Muscle layer of colon (tissue), 2 donors: ENCODE data around the gene CRACDL.

Experiments
- H3K27ac ChIP-seq: one replicate; pipeline ENCODE4 v1.7.0; 2013; ENCODE audit warnings: low read depth, mild to moderate bottlenecking, low read length, moderate library complexity
- H3K27me3 ChIP-seq, 2 donors: one replicate each; pipeline ENCODE4 v1.7.0; 2013; ENCODE audit warnings: low read length in 2 of 2, mild to moderate bottlenecking in 2 of 2; ENCODE audit not compliant: insufficient read depth in 2 of 2, control insufficient read depth in 1 of 2
- H3K36me3 ChIP-seq: one replicate; pipeline ENCODE4 v1.7.0; 2013; ENCODE audit warnings: mild to moderate bottlenecking, low read length; ENCODE audit not compliant: insufficient read depth
- H3K4me1 ChIP-seq: one replicate; pipeline ENCODE4 v1.7.0; 2013; ENCODE audit warnings: mild to moderate bottlenecking, low read length; ENCODE audit not compliant: insufficient read depth
- H3K4me3 ChIP-seq, 2 donors: one replicate each; pipeline ENCODE4 v1.7.0; 2013; ENCODE audit warnings: low read length in 2 of 2, low read depth in 1 of 2, mild to moderate bottlenecking in 1 of 2, moderate library complexity in 1 of 2
- H3K9ac ChIP-seq: one replicate; pipeline ENCODE4 v1.7.0; 2013; ENCODE audit warnings: low read length
- H3K9me3 ChIP-seq: one replicate; pipeline ENCODE4 v1.7.0; 2013; ENCODE audit warnings: mild to moderate bottlenecking, low read length
- donor health status: abdominal sarcoma.
- donor health status: Adenocarcinoma of cecum.

Gene CRACDL

DNA sequence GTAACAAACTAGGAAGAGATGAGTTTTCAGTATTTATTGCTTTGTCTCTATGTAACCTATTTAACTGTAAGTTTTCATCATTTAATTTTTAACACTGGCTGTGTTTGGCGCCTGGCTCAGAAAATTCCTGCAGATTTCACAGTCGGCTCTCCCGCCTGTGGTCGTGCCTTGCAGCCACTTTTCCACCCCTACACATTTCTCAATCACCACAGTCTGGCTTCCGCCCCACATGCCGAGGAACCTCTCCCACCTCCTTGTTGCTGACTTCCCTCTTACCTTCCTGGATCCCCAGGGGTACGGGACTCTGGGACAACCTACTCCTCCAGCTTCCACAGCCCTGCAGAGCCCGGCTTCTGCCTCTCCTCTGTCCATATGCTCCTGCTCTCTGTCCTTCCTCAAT lies 163.5 kb downstream of the CRACDL start:
- no peaks in the 10 kb centered on the region for H3K36me3 ChIP-seq
- H3K27me3 ChIP-seq: no peaks in the 10 kb centered on the region
- H3K4me1 ChIP-seq: no peaks in the 10 kb centered on the region
- no peak overlapping the region for H3K27ac ChIP-seq
- H3K4me3 ChIP-seq: no peak overlapping the region
- H3K9me3 ChIP-seq: no peaks in the 10 kb centered on the region
- no peak overlapping the region for H3K9ac ChIP-seq

DNA sequence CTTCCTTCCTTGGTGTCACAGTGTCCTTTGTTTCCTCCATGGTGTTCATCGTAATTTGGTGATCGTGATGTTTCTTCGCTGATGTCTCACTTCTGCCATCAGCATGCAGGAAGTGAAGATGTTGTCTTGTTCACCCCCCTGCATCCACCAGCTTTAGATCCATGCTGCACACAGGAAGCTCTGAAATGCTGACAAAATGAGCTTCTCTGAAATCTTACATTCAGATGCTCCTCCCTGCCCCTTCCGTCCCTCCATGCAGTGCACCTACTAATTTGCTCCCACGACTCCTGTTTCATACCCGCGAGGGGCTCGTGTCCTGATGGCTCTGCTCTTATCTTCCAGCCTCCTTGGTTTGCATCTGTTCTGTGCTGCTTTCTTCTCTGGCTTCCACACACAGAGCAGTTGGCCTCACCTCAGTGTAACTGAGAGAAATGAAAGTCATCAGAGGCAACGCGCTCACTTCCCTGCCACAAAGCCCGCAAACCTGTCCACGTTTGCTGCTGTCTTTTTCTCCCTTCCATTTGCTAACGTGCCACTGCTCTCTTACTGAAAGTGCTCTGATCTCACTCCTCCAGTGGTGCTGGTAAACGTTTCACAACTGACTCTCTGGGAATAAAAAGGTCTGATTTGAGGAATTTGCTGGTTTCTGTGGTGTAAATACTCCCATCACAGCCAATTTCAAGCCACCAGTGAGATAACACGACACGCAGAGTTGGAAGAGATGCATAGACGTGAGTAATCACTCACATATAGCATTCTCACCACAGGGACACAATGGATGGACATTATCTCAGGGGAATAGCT lies 164.1 kb downstream of the CRACDL start:
- Histone ChIP-seq H3K9ac (no peak overlapping the region), H3K4me1 (no peaks in the 10 kb centered on the region), H3K27me3 (no peaks in the 10 kb centered on the region), H3K36me3 (no peaks in the 10 kb centered on the region), H3K4me3 (no peak overlapping the region), H3K27ac (no peak overlapping the region), H3K9me3 (no peaks in the 10 kb centered on the region)

DNA sequence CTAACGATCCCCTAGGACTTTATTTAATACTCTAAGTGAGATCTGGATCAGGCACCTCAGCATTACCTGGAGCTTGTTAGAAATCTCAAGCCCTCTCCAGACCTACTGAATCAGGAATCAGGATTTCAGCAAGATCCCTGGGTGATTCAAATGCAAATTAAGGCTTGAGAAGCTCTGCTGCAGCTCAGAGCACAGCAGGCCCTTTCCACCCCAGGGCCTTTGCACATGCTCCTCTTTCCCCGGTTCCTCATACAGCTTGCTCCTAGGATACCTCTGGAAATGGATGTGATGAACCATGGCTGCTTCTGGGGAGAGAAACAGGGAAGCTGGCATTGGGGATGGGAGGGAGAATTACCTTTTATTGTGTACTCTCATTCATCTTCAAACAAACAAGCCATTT lies 164.8 kb downstream of the CRACDL start:
- no peak overlapping the region for H3K27ac ChIP-seq
- H3K9me3 ChIP-seq: no peaks in the 10 kb centered on the region
- no peak overlapping the region for H3K9ac ChIP-seq
- H3K4me1 ChIP-seq: no peaks in the 10 kb centered on the region
- no peaks in the 10 kb centered on the region for H3K27me3 ChIP-seq
- H3K4me3 ChIP-seq: no peak overlapping the region
- H3K36me3 ChIP-seq: no peaks in the 10 kb centered on the region

DNA sequence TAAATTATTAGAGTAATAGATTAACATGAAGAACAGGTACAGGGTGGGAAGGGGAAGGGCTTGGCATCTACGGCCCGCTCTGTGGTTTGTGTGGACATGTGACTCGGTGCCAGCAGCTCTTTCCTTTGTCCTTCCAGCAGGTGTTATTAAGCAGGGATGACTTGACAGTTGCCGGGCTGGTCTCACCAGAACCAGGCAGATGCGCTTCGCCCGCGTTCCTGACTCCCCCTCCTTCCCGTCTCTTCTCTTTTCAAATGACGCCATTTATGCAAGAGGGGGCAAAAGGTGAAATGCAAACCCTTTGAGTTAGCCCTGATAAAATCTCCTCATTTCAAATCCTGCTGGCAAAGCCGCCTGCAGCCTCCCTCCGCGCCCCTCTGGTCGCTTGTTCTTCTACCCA lies 166.2 kb downstream of the CRACDL start:
- H3K4me3 ChIP-seq: no peak overlapping the region
- H3K27ac ChIP-seq: no peak overlapping the region
- H3K36me3 ChIP-seq: no peaks in the 10 kb centered on the region
- H3K4me1 ChIP-seq: no peaks in the 10 kb centered on the region
- no peaks in the 10 kb centered on the region for H3K27me3 ChIP-seq
- H3K9me3 ChIP-seq: no peaks in the 10 kb centered on the region
- no peak overlapping the region for H3K9ac ChIP-seq

DNA sequence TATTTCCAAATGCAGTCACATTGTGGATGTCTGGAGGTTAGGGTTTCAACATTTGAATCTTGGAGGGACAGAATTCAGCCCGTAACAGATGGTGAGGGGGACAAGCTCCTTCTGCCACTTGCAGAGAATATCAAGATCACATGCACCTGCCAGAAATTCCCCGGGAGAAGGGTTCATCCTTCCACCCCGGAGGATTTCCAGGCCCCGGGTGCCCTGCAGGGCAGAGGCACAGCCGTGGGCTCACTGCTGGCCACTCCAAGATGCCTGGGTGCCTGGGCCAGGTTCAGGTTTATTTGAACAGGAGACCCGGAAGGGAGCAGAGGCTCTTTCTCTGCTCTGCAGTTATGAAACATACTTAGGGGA lies 166.9 kb downstream of the CRACDL start:
- Histone ChIP-seq H3K36me3 (no peaks in the 10 kb centered on the region), H3K27ac (no peak overlapping the region), H3K4me1 (no peaks in the 10 kb centered on the region), H3K27me3 (no peaks in the 10 kb centered on the region), H3K9ac (no peak overlapping the region), H3K4me3 (no peak overlapping the region), H3K9me3 (no peaks in the 10 kb centered on the region)

DNA sequence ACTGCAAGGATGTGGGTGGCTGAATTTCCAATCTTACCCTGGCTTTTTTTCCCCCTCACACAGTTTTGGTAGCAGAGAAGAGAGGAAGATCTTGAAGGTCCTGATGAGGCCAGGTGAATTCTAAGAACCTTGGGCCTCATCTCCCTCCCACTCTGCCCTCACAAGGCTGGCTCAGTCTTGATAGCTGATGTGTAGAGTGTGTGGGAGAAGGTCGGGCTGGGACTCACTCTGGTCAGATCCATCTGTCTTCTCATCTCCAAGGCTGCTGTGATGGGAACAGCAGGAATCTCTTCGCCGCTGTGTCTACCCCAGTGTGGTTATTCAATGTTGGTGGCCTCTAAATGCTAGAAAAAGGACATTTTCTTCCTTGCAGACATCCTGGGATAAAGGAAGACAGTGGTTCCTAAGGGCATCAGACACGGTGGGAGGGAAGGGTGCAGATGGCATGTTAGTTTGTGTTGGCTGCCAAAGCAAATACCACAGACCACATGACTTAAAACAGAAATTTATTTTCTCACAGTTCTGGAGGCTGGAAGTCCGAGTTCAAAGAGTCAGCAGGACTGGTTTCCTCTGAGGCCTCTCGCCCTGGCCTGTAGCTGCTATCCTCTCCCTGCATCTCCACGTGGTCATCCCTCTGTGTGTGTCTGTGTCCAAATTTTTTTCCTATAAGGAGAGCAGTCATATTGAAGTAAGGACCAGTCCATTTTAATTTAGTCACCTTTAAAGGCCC lies 167.5 kb downstream of the CRACDL start:
- Histone ChIP-seq H3K9ac (no peak overlapping the region), H3K36me3 (no peaks in the 10 kb centered on the region), H3K27me3 (no peaks in the 10 kb centered on the region), H3K4me3 (no peak overlapping the region), H3K9me3 (no peaks in the 10 kb centered on the region), H3K27ac (no peak overlapping the region), H3K4me1 (no peaks in the 10 kb centered on the region)

DNA sequence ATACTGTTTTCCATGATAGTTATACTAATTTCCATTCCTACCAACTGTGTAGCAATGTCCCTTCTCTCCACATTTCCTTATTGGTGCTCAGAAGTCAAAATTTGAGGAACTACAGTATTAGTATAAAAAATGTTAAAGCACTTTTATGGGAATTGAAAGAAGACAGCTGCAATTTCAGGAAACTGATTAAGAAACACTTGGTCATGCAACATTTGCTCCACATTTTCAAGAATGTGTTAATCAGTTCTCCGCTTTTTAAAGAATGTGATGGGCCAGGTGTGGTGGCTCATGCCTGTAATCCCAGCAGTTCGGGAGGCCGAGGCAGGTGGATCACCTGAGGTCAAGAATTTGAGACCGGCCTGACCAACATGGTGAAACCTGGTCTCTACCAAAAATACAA lies 171.5 kb downstream of the CRACDL start:
- H3K4me3 ChIP-seq: no peak overlapping the region
- no peaks in the 10 kb centered on the region for H3K36me3 ChIP-seq
- no peaks in the 10 kb centered on the region for H3K9me3 ChIP-seq
- H3K27me3 ChIP-seq: no peaks in the 10 kb centered on the region
- H3K27ac ChIP-seq: no peak overlapping the region
- H3K9ac ChIP-seq: no peak overlapping the region
- no peaks in the 10 kb centered on the region for H3K4me1 ChIP-seq

DNA sequence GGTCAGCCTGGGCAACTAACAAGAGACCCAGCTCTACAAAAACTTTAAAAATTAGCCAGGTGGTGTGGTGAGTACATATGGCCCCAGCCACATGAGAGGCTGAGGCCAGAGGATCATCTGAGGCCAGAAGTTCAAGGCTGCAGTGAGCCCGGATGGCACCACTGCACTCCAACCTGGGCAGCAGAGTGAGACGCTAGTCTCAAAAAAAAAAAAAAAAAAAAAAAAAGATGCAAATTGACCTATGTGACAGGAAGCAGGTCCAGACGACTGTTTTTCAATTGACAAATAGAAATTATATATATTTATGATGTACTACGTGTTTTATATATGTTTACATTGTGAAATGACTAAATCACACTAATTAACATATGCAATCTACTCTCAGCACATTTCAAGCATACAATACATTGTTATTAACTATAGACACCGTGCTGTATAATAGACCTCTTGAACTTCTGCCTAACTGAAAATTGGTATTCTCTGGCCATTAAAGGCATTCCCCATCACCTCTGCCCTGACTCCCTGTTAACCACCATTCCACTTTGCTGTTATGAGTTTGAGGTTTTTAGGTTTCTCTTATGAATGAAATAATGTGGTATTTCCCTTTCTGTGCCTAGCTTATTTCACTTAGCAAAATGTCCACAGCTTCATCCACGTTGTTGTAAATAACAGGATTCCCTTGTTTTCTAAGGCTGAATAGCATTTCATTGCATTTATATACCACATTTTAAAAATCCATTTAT lies 172.6 kb downstream of the CRACDL start:
- Histone ChIP-seq H3K4me3 (no peak overlapping the region), H3K9me3 (no peaks in the 10 kb centered on the region), H3K9ac (no peak overlapping the region), H3K27me3 (no peaks in the 10 kb centered on the region), H3K27ac (no peak overlapping the region), H3K36me3 (no peaks in the 10 kb centered on the region), H3K4me1 (no peaks in the 10 kb centered on the region)

DNA sequence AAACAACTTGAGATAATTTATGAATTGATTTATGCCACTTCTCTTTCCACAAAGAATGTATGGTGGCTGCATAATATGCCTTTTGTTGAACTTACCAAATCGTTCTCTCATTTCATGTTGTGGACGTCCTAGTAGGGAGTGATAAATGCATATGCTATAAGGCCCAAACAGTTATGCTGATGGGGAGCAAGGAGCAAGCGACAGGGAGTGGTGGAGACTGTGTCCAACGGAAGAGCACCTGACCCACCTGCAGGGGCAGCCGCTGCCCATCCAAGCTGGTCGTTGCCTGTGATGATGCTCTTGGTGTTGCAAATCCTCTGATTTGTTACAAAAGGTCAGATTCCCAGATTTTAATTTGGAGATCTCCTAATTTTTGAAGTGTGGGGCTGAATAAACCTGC lies 174.1 kb downstream of the CRACDL start:
- H3K36me3 ChIP-seq: no peaks in the 10 kb centered on the region
- peaks cover 7% of the 10 kb centered on the region for H3K4me1 ChIP-seq
- no peaks in the 10 kb centered on the region for H3K9me3 ChIP-seq
- no peak overlapping the region for H3K4me3 ChIP-seq
- H3K9ac ChIP-seq: no peak overlapping the region
- no peak overlapping the region for H3K27ac ChIP-seq
- no peaks in the 10 kb centered on the region for H3K27me3 ChIP-seq

DNA sequence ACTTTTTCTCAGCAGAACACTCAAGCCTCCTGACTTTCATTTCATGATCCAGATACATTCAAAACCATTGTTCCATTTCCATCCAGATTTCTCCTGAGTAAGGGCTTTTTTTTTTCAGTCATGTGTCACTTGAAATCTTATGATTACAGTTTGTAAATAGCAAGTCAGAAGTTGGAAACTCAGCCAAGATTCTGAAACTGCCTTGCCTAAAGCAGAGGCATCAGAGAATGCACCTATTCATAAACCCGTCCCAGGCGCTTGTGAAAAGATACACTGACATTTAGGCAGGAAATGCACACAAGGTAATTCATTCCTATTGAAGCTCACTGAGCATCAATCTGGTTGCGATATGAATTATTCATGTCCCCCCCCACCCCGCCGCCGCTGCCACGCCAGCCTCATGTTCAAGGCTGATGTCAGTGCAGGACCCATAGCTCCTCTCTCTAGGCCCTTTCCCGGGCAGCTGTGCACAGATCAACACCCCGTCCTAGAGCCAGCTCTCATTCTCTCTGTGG lies 174.7 kb downstream of the CRACDL start:
- Histone ChIP-seq H3K4me3 (no peak overlapping the region), H3K9me3 (no peaks in the 10 kb centered on the region), H3K27me3 (no peaks in the 10 kb centered on the region), H3K36me3 (no peaks in the 10 kb centered on the region), H3K27ac (no peak overlapping the region), H3K4me1 (peaks cover 7% of the 10 kb centered on the region), H3K9ac (no peak overlapping the region)

DNA sequence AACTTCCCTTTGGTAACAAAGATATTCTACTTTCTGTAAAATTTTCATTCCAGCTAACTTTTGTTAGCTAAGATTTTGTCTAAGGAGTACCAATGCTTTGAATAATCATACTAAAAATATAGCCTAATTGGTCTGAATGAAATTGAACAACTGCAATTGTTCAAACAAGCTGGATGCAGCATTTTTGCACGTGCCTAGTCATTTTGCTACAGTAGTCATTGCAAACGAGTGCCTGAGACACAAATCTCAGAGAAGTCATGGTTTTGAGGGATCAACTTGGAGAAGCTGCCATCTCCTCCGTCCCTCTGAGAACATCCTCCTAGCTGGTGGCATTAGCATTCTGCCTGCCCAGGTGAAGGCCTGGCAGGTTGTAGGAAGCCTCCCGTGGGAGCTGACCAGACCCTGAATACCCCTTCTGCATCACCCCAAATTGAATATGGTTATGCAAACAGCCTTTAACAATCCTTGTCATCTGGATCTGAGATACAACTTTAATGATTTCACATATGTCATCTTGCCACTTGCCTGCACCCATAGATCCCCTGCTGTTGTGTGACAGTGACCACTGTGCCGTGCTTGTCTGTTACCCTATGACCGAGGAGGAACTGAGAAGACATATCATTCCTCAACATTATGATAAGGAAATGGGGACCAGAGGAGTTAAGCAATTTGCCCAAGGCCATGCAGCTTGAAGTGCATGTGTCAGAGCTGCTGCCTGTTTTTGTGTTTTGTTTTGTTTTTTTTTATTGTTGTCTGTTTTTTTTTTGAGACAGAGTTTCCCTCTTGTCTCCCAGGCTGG lies 176.0 kb downstream of the CRACDL start:
- Histone ChIP-seq H3K9ac (no peak overlapping the region), H3K9me3 (no peaks in the 10 kb centered on the region), H3K4me1 (peaks cover 7% of the 10 kb centered on the region), H3K4me3 (no peak overlapping the region), H3K27ac (no peak overlapping the region), H3K36me3 (no peaks in the 10 kb centered on the region), H3K27me3 (no peaks in the 10 kb centered on the region)
